GM12878 (cell line): ENCODE results near the gene CCDC71L. TPM values are rescaled to one million over a fixed set of nuclear protein-coding genes. Genes with fewer than 3 reads are reported as not detected.

ENCODE experiments used
- ATAC-seq: fragments of 200-7000 bp; cut with Tn5 transposase; 3 replicates; pipeline ENCODE4 v1.9.1; 2020; ENCODE audit warnings: mild to moderate bottlenecking, moderate library complexity
- BruUV-seq: library from RNA; stranded (reverse); fragments of 400-500 nt; replicated peaks from 2 replicates; lab custom pipeline; 2021; lab: Mats Ljungman, UMichigan
- CTCF ChIA-PET: fragments of 300-600 bp; sonication (Branson Sonifier 250); formaldehyde crosslinking; extraction: SDS; loops from one replicate; lab custom pipeline; 2021; ENCODE audit warnings: inconsistent platforms; lab: Yijun Ruan, JAX
- POLR2A ChIA-PET: fragments of 350-600 bp; formaldehyde crosslinking; extraction: SDS; loops from one replicate; lab custom pipeline; 2021; ENCODE audit warnings: inconsistent platforms; lab: Charles Lee
- RAD21 ChIA-PET: fragments of 300-600 bp; sonication (Branson Sonifier 250); formaldehyde crosslinking; loops from one replicate; lab custom pipeline; 2023; ENCODE audit warnings: antibody characterized with exemption; ENCODE audit not compliant: unreplicated experiment; lab: Charles Lee
- SMC1A ChIA-PET: fragments of 300-600 bp; sonication (Branson Sonifier 250); formaldehyde crosslinking; loops from one replicate; lab custom pipeline; 2023; ENCODE audit not compliant: unreplicated experiment, uncharacterized antibody; lab: Charles Lee
- DNase-seq: peaks from one replicate; pipeline ENCODE4 v3.0.0-alpha.2; 2011; ENCODE audit warnings: low read depth, low spot score
- FAIRE-seq: peaks from 3 replicates; lab custom pipeline; 2011; peaks lifted over from hg19 to GRCh38; lab: Jason Lieb, UNC
- H2AFZ ChIP-seq: 2 replicates; pipeline ENCODE4 v1.6.0; 2011; ENCODE audit warnings: low read depth, low read length, control low read depth; ENCODE audit not compliant: control insufficient read depth
- H3K27ac ChIP-seq: 2 replicates; pipeline ENCODE4 v1.5.1; 2011; ENCODE audit warnings: control low read depth; ENCODE audit not compliant: control insufficient read depth, insufficient read depth
- H3K27me3 ChIP-seq, 2 experiments: replicated peaks in 1 of 2; 2 replicates each; pipeline versions ENCODE4 v1.6.0 to v1.6.1; 2011; ENCODE audit warnings: low read length in 1 of 2; ENCODE audit not compliant: control insufficient read depth in 2 of 2, insufficient read depth in 2 of 2
- H3K36me3 ChIP-seq, 2 experiments: 2 replicates each; pipeline ENCODE4 v1.5.1; 2011; ENCODE audit warnings: low read length in 1 of 2; ENCODE audit not compliant: control insufficient read depth in 2 of 2, insufficient read depth in 2 of 2
- H3K4me1 ChIP-seq: 2 replicates; pipeline ENCODE4 v1.6.1; 2011; ENCODE audit warnings: mild to moderate bottlenecking, low read length, moderate library complexity, mixed read lengths; ENCODE audit not compliant: control insufficient read depth, insufficient read depth
- H3K4me2 ChIP-seq: 2 replicates; pipeline ENCODE4 v1.6.0; 2011; ENCODE audit warnings: control low read depth; ENCODE audit not compliant: control insufficient read depth, insufficient read depth
- H3K4me3 ChIP-seq: fragments of 200-600 bp; sonication (generic); 2 replicates; pipeline ENCODE4 v1.5.1; 2016
- H3K79me2 ChIP-seq: 2 replicates; pipeline ENCODE4 v1.6.0; 2011; ENCODE audit warnings: low read length; ENCODE audit not compliant: control insufficient read depth, insufficient read depth
- H3K9ac ChIP-seq: 2 replicates; pipeline ENCODE4 v1.8.0; 2011; ENCODE audit warnings: low read length, control low read depth, mixed read lengths; ENCODE audit not compliant: control insufficient read depth, insufficient read depth
- H3K9me3 ChIP-seq: replicated peaks from 3 replicates; pipeline ENCODE4 v1.5.1; 2011; ENCODE audit warnings: mild to moderate bottlenecking, low read length; ENCODE audit not compliant: control insufficient read depth, insufficient read depth
- H4K20me1 ChIP-seq: 2 replicates; pipeline ENCODE4 v1.6.0; 2011; ENCODE audit not compliant: control insufficient read depth, insufficient read depth
- BRCA1 ChIP-seq: IDR thresholded peaks from 2 replicates; pipeline ENCODE4 v1.6.1; 2011; ENCODE audit warnings: low read depth, low read length, improper control_type of control experiment
- CBX5 ChIP-seq: sonication (generic); IDR thresholded peaks from 2 replicates; pipeline ENCODE4 v1.6.1; 2016; ENCODE audit warnings: low read depth, moderate library complexity, mild to moderate bottlenecking, inconsistent platforms
- CHD4 ChIP-seq: fragments of 200-600 bp; sonication (generic); IDR thresholded peaks from 2 replicates; pipeline ENCODE4 v1.6.1; 2016; ENCODE audit warnings: mild to moderate bottlenecking
- ELK1 ChIP-seq: IDR thresholded peaks from 2 replicates; pipeline ENCODE4 v1.6.1; 2012; ENCODE audit warnings: low read depth, low read length, improper control_type of control experiment
- FOS ChIP-seq: IDR thresholded peaks from 3 replicates; pipeline ENCODE4 v1.6.1; 2011; ENCODE audit warnings: borderline replicate concordance; ENCODE audit not compliant: insufficient read length; ENCODE audit errors: extremely low read depth
- IKZF1 ChIP-seq: fragments of 450-650 bp; conservative IDR thresholded peaks from 2 replicates; pipeline ENCODE4 v1.6.1; 2017; ENCODE audit warnings: antibody characterized with exemption, mild to moderate bottlenecking
- IKZF2 ChIP-seq, 2 experiments: fragments of 450-650 bp; IDR thresholded peaks; 2 replicates each; pipeline ENCODE4 v1.6.1; 2017; ENCODE audit warnings: mild to moderate bottlenecking in 2 of 2, moderate library complexity in 2 of 2
- JUNB ChIP-seq: IDR thresholded peaks from 2 replicates; pipeline ENCODE4 v1.6.1; 2016; ENCODE audit warnings: antibody characterized with exemption, mild to moderate bottlenecking
- MEF2B ChIP-seq: fragments of 450-650 bp; IDR thresholded peaks from 2 replicates; pipeline ENCODE4 v1.6.1; 2018; ENCODE audit warnings: mild to moderate bottlenecking, moderate library complexity; ENCODE audit not compliant: partially characterized antibody, poor library complexity, severe bottlenecking
- MTA2 ChIP-seq: fragments of 450-650 bp; IDR thresholded peaks from 2 replicates; pipeline ENCODE4 v1.6.1; 2016; ENCODE audit warnings: low read depth, mild to moderate bottlenecking, moderate library complexity
- NRF1 ChIP-seq: conservative IDR thresholded peaks from 2 replicates; pipeline ENCODE4 v1.6.1; 2011; ENCODE audit warnings: mild to moderate bottlenecking, low read depth, low read length, improper control_type of control experiment
- POU2F2 ChIP-seq: IDR thresholded peaks from 3 replicates; pipeline ENCODE4 v1.6.1; 2011; ENCODE audit warnings: low read depth, mild to moderate bottlenecking, low read length, borderline replicate concordance
- REST ChIP-seq: IDR thresholded peaks from 2 replicates; pipeline ENCODE4 v1.6.1; 2012; ENCODE audit warnings: mild to moderate bottlenecking, low read depth, low read length
- SP1 ChIP-seq: IDR thresholded peaks from one replicate; pipeline ENCODE4 v1.6.1; 2011; ENCODE audit warnings: low read depth, low read length
- YY1 ChIP-seq: IDR thresholded peaks from 2 replicates; pipeline ENCODE4 v1.6.1; 2011; ENCODE audit warnings: low read depth, mild to moderate bottlenecking, low read length
- ZBTB4 ChIP-seq: fragments of 450-650 bp; formaldehyde crosslinking; IDR thresholded peaks from 2 replicates; pipeline ENCODE4 v1.4.0; 2022; ENCODE audit warnings: mild to moderate bottlenecking, moderate library complexity
- in situ Hi-C: fragments of 300-500 bp; cut with MboI; formaldehyde crosslinking; loops from 9 replicates; pipeline ENCODE4 v1.14.3; 2018; ENCODE audit warnings: mixed read lengths
- intact Hi-C: fragments of 100-400 bp; cut with micrococcal nuclease; formaldehyde crosslinking; loops from one replicate; pipeline ENCODE4 v1.14.2; 2022; ENCODE audit not compliant: unreplicated experiment
- polyA plus RNA-seq, 11 experiments: library from polyadenylated mRNA; depleted of rRNA in 4 of 11; unstranded in 6 of 11; stranded (reverse) in 5 of 11; fragments of >200 nt; fragmentation: Nextera tagmentation in 4 of 11; fragmentation: Illumina TruSeq in 1 of 11; extraction: Ambion mirVana in 4 of 11; extraction: Trizol in 1 of 11; gene quantifications; 1 replicate in 1 of 11; 2 replicates in 10 of 11; pipeline versions ENCODE4 v1.2.1 to v1.2.3, GENCODE V29; 2011 to 2016; ENCODE audit warnings: inconsistent platforms in 2 of 11, missing spikeins in 2 of 11, low read depth in 1 of 11
- total RNA-seq, 4 experiments: library from RNA; depleted of rRNA in 3 of 4; stranded (reverse); fragments of >200 nt in 3 of 4; fragmentation: Illumina TruSeq in 1 of 4; extraction: Trizol in 1 of 4; gene quantifications; 2 replicates each; pipeline versions ENCODE4 v1.2.1 to v1.2.3, GENCODE V29; 2013 to 2021

The CCDC71L gene
- total and polyA plus RNA-seq, 10 of the 15 experiments (the other 5 are each of a cell fraction or from before 2014, with no cell fraction given): 1.1 to 20.7 (median 3.8) TPM

- TF ChIP-seq CHD4: no peak
These were observed 8.0 kb downstream of the CCDC71L start (continued) for GRCh38 chr7:106652909-106653308.

- FAIRE-seq (no peak), DNase-seq (no peak), ATAC-seq (no peak; the same call in 2 of the 3 replicates)
- RAD21 ChIA-PET: interaction anchor here (1.6 kb wide), 1 partner anchor 109 kb away, joined by 6 read pairs; no protein-coding TSS in a partner anchor
- in situ Hi-C loops (no loop called here), intact Hi-C loops (no loop called here)
- no TSS peak for BruUV-seq
- Histone ChIP-seq H3K4me1 (no peaks in the 10 kb centered on the region), H4K20me1 (no peaks in the 10 kb centered on the region), H3K79me2 (no peaks in the 10 kb centered on the region), H3K36me3 (no peaks in the 10 kb centered on the region), H2AFZ (no peak overlapping the region), H3K27ac (no peak overlapping the region), H3K4me3 (no peak overlapping the region), H3K9ac (no peak overlapping the region), H3K9me3 (no peaks in the 10 kb centered on the region), H3K4me2 (no peak overlapping the region), H3K27me3 (no peaks in the 10 kb centered on the region)
- POLR2A ChIA-PET: no interaction called here
- CTCF ChIA-PET: interaction anchor here (1.1 to 3.2 kb wide), 4 partner anchors 84 to 475 kb away, joined by 3 to 14 read pairs (median 4); no protein-coding TSS in a partner anchor
- TF ChIP-seq ZBTB4 (CRISPR knock-in tag) (no peak), REST (no peak), POU2F2 (no peak), ELK1 (no peak), YY1 (no peak), CBX5 (no peak), MTA2 (peak; percentile 60), JUNB (no peak), SP1 (no peak), NRF1 (no peak), IKZF2 (IDR thresholded peaks at IDR 0.05) (peak; percentile 37 to 59; a peak in 2 of 4 replicates), BRCA1 (no peak), FOS (no peak), CHD4 (no peak), MEF2B (peak; percentile 50), IKZF1 (0 out of 2 replicates have a peak, but pooled peaks have one; percentile 35)
- SMC1A ChIA-PET: interaction anchor here (0.6 to 4.1 kb wide), 6 partner anchors 8 to 109 kb away, joined by 3 to 30 read pairs (median 4); partner anchors contain the start of gene CCDC71L
These were observed 8.9 kb downstream of the CCDC71L start for GRCh38 chr7:106652092-106652491.
